ENCODE results near the gene DGKI. TPM values are rescaled to one million over a fixed set of nuclear protein-coding genes. Genes with fewer than 3 reads are reported as not detected.

The DGKI gene
- total and polyA plus RNA-seq, 4 donors: 0.01 to 0.37 (median 0.31) TPM

DNA sequence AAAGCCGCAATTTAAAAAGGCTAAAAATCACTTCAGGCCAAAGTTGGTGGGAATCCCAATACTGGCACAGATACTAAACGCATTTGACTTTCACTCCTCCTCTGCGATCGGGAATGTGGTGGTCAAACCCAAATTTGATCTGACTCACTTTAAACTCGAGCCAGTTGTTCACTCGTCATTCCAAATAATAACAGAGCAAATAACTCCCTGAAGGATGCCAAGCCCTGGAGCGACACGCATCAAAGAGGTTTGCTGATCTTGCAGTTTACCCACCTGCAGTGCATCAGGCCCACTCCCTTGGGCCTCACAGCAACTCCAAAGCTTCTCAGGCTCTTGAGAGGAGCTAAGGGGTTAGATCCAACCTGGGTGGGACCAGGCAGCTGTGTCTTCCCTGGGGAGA lies 515.4 kb downstream of the DGKI start:
- WGBS: 60% methylated on average over 8 of the region's 8 CpGs
- H3K4me1 ChIP-seq (ENCODE audit: control insufficient read depth in 4 of 4, insufficient read depth in 4 of 4, low read length in 3 of 4): no peaks in the 10 kb centered on the region
- no peak overlapping the region for H3K27ac ChIP-seq (ENCODE audit: low read depth in 1 of 2, low read length in 2 of 2)
- no peak overlapping the region for H3K4me3 ChIP-seq (ENCODE audit: low read depth in 1 of 3, low read length in 3 of 3)
- H3K27me3 ChIP-seq (ENCODE audit: control insufficient read depth in 4 of 4, insufficient read depth in 4 of 4, low read length in 3 of 4): no peaks in the 10 kb centered on the region
- H3K36me3 ChIP-seq (ENCODE audit: control insufficient read depth in 4 of 4, insufficient read depth in 3 of 4, low read depth in 1 of 4, low read length in 3 of 4): no peaks in the 10 kb centered on the region
- H3K9ac ChIP-seq (ENCODE audit: low read depth in 1 of 2, low read length in 2 of 2): no peak overlapping the region
- TF ChIP-seq, protein P1, sequence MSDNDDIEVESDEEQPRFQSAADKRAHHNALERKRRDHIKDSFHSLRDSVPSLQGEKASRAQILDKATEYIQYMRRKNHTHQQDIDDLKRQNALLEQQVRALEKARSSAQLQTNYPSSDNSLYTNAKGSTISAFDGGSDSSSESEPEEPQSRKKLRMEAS (IDR thresholded peaks at IDR 0.05): no peak
- TF ChIP-seq TAF1 (conservative IDR thresholded peaks at IDR 0.05) (no peak), REST (IDR thresholded peaks at IDR 0.05) (no peak), NR2F2 (IDR thresholded peaks at IDR 0.05) (no peak), HNF4A (conservative IDR thresholded peaks at IDR 0.05) (no peak), YY1 (IDR thresholded peaks at IDR 0.05) (no peak), ZBTB33 (IDR thresholded peaks at IDR 0.05) (no peak), FOXA2 (IDR thresholded peaks at IDR 0.05) (no peak), GABPA (IDR thresholded peaks at IDR 0.05 in 1 of 2, conservative IDR thresholded peaks at IDR 0.05 in 1 of 2) (no peak), JUND (IDR thresholded peaks at IDR 0.05) (no peak), EGR1 (IDR thresholded peaks at IDR 0.05; ENCODE audit: low read depth in 2 of 2) (no peak)
- TF ChIP-seq, protein P2, sequence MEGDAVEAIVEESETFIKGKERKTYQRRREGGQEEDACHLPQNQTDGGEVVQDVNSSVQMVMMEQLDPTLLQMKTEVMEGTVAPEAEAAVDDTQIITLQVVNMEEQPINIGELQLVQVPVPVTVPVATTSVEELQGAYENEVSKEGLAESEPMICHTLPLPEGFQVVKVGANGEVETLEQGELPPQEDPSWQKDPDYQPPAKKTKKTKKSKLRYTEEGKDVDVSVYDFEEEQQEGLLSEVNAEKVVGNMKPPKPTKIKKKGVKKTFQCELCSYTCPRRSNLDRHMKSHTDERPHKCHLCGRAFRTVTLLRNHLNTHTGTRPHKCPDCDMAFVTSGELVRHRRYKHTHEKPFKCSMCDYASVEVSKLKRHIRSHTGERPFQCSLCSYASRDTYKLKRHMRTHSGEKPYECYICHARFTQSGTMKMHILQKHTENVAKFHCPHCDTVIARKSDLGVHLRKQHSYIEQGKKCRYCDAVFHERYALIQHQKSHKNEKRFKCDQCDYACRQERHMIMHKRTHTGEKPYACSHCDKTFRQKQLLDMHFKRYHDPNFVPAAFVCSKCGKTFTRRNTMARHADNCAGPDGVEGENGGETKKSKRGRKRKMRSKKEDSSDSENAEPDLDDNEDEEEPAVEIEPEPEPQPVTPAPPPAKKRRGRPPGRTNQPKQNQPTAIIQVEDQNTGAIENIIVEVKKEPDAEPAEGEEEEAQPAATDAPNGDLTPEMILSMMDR (IDR thresholded peaks at IDR 0.05; ENCODE audit: low read depth, low read length, missing input control): no peak
- H3K9me3 ChIP-seq (ENCODE audit: control insufficient read depth in 4 of 4, low read length in 3 of 4): no peaks in the 10 kb centered on the region
- no peak for DNase-seq (ENCODE audit: low spot score)

Small RNA genes within 50 kb of the gene (small RNA-seq; reads per million reads assigned to genes)
- gene AC090498.1: 1.8 reads per million, percentile 86 among the genes with 10 or more reads in this experiment

Other genes with a start within 250 kb of the DGKI start
- 10 to 100 TPM; 12.9 to 16.6 TPM for gene CREB3L2, start 155.1 kb upstream of the DGKI start, total RNA-seq
- gene CREB3L2, start 155.1 kb upstream of the DGKI start, polyA plus RNA-seq: 1 to 10 TPM; 6.7 to 7.0 TPM
- 10 to 100 TPM; 19.5 to 93.9 TPM for gene AKR1D1, start 229.5 kb upstream of the DGKI start, total RNA-seq
- gene AKR1D1, start 229.5 kb upstream of the DGKI start, polyA plus RNA-seq: 10 to 100 TPM; 18.6 to 44.4 TPM